NB4 (cell line): Measurements from ENCODE around the gene APC.
"Not testable (repeated sequence)": the region's sequence is repeated elsewhere in the genome, so short reads cannot be mapped to it uniquely, and the experiment has no call there.

Source experiments
- DNase-seq: peaks from one replicate; pipeline ENCODE4 v3.0.0; 2010; ENCODE audit warnings: low read depth
- H3K4me3 ChIP-seq: one replicate; pipeline ENCODE4 v1.5.1; 2011; ENCODE audit warnings: mild to moderate bottlenecking, low read depth, low read length, moderate library complexity
- CTCF ChIP-seq: IDR thresholded peaks from one replicate; pipeline ENCODE4 v1.5.1; 2012; ENCODE audit warnings: low read depth, low read length
- MAX ChIP-seq: IDR thresholded peaks from 2 replicates; pipeline ENCODE4 v1.6.1; 2011; ENCODE audit warnings: low read depth, low read length
- MYC ChIP-seq: IDR thresholded peaks from 2 replicates; pipeline ENCODE4 v1.6.1; 2011; ENCODE audit warnings: low read depth, low read length
- POLR2A ChIP-seq: IDR thresholded peaks from 2 replicates; pipeline ENCODE4 v1.6.1; 2011; ENCODE audit warnings: mild to moderate bottlenecking; ENCODE audit not compliant: insufficient read length; ENCODE audit errors: extremely low read depth

The APC gene

GRCh38 chr5:112878760-112879159 is 141.1 kb downstream of the APC start:
- TF ChIP-seq MYC (no peak), CTCF (no peak), POLR2A (no peak)
- DNase-seq, result no peak
- H3K4me3 ChIP-seq, result no peak overlapping the region

GRCh38 chr5:112880219-112880964 is 142.7 kb downstream of the APC start:
- no peak overlapping the region for H3K4me3 ChIP-seq
- DNase-seq, result no peak
- no peak for TF ChIP-seq MAX
- TF ChIP-seq POLR2A, result no peak
- TF ChIP-seq MYC, result no peak
- no peak for TF ChIP-seq CTCF

- H3K4me3 ChIP-seq, result no peak overlapping the region
- TF ChIP-seq MAX (no peak), CTCF (no peak), POLR2A (no peak), MYC (no peak)
- DNase-seq, result no peak
These were observed 145.5 kb downstream of the APC start for GRCh38 chr5:112883192-112883591.

GRCh38 chr5:112885001-112885400 is 147.3 kb downstream of the APC start:
- H3K4me3 ChIP-seq, result no peak overlapping the region
- no peak for DNase-seq
- TF ChIP-seq MAX (no peak), MYC (no peak), CTCF (no peak), POLR2A (no peak)

- no peak for TF ChIP-seq CTCF
- TF ChIP-seq MYC, result no peak
- TF ChIP-seq MAX, result no peak
- TF ChIP-seq POLR2A, result no peak
- no peak for DNase-seq
- H3K4me3 ChIP-seq, result no peak overlapping the region
These were observed 149.3 kb downstream of the APC start for GRCh38 chr5:112886975-112887374.

- not testable (repeated sequence) for DNase-seq, H3K4me3 ChIP-seq
These were observed 154.4 kb downstream of the APC start for GRCh38 chr5:112892066-112892465.
